Glutamatergic neuron (in vitro differentiated cells): ENCODE data around the gene OGFR. TPM values are rescaled to one million over a fixed set of nuclear protein-coding genes. Genes with fewer than 3 reads are reported as not detected.

Experiments used
- DNase-seq: peaks from one replicate; pipeline ENCODE4 v3.0.0; 2022
- H3K27ac Mint-ChIP-seq: one replicate; pipeline ENCODE4 v1.8.0; 2020; ENCODE audit warnings: mild to moderate bottlenecking, mixed read lengths, inconsistent platforms; ENCODE audit not compliant: unreplicated experiment
- H3K27me3 Mint-ChIP-seq: one replicate; pipeline ENCODE4 v1.8.0; 2020; ENCODE audit warnings: mild to moderate bottlenecking, moderate library complexity, mixed read lengths, inconsistent platforms; ENCODE audit not compliant: unreplicated experiment
- H3K36me3 Mint-ChIP-seq: one replicate; pipeline ENCODE4 v1.8.0; 2020; ENCODE audit warnings: mild to moderate bottlenecking, mixed read lengths, inconsistent platforms; ENCODE audit not compliant: unreplicated experiment
- H3K4me1 Mint-ChIP-seq: one replicate; pipeline ENCODE4 v1.8.0; 2020; ENCODE audit warnings: mild to moderate bottlenecking, low read depth, mixed read lengths, inconsistent platforms; ENCODE audit not compliant: unreplicated experiment
- H3K4me3 Mint-ChIP-seq: one replicate; pipeline ENCODE4 v1.8.0; 2020; ENCODE audit warnings: mild to moderate bottlenecking, mixed read lengths, inconsistent platforms; ENCODE audit not compliant: unreplicated experiment
- H3K9me3 Mint-ChIP-seq: one replicate; pipeline ENCODE4 v1.8.0; 2020; ENCODE audit warnings: mild to moderate bottlenecking, moderate library complexity, mixed read lengths, inconsistent platforms; ENCODE audit not compliant: unreplicated experiment
- total RNA-seq: library from RNA; stranded (reverse); fragmentation: NEBNext Ultra II Directional; extraction: Animal tissue kit (Norgen Biotek cat#: 25700); gene quantifications from one replicate; pipeline ENCODE4 v1.2.1, GENCODE V29; 2021; ENCODE audit not compliant: unreplicated experiment
- TF ChIP-seq, protein P1 (sequence below): fragments of 200-600 bp; sonication (generic); IDR thresholded peaks from one replicate; pipeline ENCODE4 v1.5.0; 2021; ENCODE audit not compliant: partially characterized antibody, unreplicated experiment

The OGFR gene
- total RNA-seq, 1 donor from 2014 or later = 70.5 TPM

DNA sequence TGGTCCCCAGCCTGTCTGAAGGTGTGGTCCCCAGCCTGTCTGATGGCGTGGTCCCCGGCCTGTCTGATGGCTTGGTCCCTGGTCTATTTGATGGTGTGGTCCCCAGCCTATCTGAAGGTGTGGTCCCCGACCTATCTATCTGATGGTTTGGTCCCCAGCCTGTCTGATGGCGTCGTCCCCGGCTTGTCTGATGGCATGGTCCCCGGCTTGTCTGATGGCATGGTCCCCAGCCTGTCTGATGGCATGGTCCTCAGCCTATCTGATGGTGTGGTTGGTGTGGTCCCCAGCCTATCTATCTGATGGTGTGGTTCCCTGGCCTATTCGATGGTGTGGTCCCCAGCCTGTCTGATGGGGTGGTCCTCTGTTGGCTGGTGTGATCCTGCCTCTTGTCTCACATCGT lies 26.6 kb upstream of the OGFR start:
- H3K9me3 Mint-ChIP-seq = peaks cover 17% of the 10 kb centered on the region
- H3K36me3 Mint-ChIP-seq = no peaks in the 10 kb centered on the region
- no peak overlapping the region for H3K27ac Mint-ChIP-seq
- H3K27me3 Mint-ChIP-seq = peaks cover 14% of the 10 kb centered on the region
- no peak for DNase-seq
- H3K4me1 Mint-ChIP-seq = peaks cover 24% of the 10 kb centered on the region
- H3K4me3 Mint-ChIP-seq = no peak overlapping the region
- TF ChIP-seq, protein P1, sequence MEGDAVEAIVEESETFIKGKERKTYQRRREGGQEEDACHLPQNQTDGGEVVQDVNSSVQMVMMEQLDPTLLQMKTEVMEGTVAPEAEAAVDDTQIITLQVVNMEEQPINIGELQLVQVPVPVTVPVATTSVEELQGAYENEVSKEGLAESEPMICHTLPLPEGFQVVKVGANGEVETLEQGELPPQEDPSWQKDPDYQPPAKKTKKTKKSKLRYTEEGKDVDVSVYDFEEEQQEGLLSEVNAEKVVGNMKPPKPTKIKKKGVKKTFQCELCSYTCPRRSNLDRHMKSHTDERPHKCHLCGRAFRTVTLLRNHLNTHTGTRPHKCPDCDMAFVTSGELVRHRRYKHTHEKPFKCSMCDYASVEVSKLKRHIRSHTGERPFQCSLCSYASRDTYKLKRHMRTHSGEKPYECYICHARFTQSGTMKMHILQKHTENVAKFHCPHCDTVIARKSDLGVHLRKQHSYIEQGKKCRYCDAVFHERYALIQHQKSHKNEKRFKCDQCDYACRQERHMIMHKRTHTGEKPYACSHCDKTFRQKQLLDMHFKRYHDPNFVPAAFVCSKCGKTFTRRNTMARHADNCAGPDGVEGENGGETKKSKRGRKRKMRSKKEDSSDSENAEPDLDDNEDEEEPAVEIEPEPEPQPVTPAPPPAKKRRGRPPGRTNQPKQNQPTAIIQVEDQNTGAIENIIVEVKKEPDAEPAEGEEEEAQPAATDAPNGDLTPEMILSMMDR = no peak

DNA sequence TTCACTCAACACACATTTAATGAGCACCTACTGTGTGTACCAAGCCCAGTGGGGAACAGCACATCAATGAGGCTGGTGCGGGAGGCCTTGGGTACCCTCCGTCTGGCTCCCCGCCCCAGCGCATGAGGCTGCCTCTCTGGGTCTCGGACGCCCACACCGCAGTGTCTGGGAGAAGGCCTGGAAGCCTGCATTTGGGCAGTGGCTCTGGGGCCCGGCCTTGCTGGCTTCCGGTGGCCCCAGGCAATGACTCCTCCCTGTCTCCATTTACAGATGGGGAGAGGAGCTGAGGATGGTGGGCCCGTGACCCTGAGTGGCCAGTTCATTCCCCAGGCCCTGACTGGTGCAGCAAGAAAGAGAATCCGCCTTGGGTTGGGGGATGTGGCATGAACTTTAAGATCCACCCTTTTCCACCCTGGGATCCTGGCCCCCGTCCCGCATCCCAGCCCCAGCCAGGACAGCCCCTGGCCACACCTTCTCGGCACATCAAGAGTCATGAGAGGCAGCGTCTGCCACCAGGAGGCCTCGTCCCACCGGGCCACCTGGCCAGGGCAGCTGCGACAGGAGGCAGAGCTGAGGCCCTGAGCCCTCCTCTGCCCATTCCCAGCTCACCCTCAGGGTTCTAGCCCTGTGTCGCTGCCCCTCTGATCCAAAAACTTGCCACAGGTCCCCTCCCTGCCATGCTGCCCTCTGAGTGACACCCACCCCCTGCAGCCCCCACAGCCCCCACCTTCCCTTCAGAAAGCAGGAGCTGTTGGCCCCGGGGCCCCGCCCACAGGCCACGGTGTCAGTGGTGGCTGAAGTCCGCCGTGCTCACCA lies 25.8 kb upstream of the OGFR start:
- H3K9me3 Mint-ChIP-seq = peaks cover 17% of the 10 kb centered on the region
- no peak overlapping the region for H3K27ac Mint-ChIP-seq
- DNase-seq = no peak
- TF ChIP-seq, protein P1 = no peak
- peaks cover 10% of the 10 kb centered on the region for H3K27me3 Mint-ChIP-seq
- H3K4me3 Mint-ChIP-seq = no peak overlapping the region
- H3K4me1 Mint-ChIP-seq = peaks cover 20% of the 10 kb centered on the region
- H3K36me3 Mint-ChIP-seq = no peaks in the 10 kb centered on the region

DNA sequence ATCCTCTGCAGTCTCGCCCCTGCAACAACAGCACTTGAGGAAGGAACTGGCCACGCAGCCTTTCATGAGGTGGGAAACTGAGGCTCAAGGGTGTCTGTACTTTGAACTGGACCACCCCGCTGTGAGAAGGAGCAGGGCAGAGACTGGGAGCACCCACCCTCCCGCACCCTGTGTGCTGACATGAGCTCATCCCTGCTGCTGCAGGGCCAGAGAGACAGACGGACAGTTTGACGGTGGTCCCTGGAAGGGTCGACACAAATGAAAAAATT lies 25.3 kb upstream of the OGFR start:
- peaks cover 16% of the 10 kb centered on the region for H3K4me1 Mint-ChIP-seq
- TF ChIP-seq, protein P1 = no peak
- H3K9me3 Mint-ChIP-seq = peaks cover 15% of the 10 kb centered on the region
- DNase-seq = no peak
- no peak overlapping the region for H3K27ac Mint-ChIP-seq
- no peaks in the 10 kb centered on the region for H3K36me3 Mint-ChIP-seq
- H3K27me3 Mint-ChIP-seq = peaks cover 10% of the 10 kb centered on the region
- H3K4me3 Mint-ChIP-seq = no peak overlapping the region

DNA sequence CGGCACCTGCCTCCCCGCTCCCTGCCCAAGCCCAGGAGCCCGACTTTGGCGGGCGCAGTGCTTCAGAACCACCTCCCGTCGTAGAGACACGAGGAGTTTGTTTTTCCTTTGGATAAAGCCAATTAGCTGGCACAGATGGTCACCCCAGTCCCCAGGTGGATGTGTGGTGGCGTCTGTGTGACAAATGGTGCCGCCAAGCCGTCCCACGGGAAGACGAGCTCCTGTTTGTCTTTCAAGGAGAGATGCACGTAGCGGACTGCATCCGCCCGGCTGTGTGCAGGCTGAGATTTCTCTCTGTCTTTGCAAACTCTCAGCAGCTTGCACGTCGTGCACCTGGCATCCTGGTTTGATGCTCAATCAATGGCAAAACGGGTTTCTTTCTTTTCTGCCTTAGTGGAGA lies 24.4 kb upstream of the OGFR start:
- DNase-seq = peak; percentile 86
- peaks cover 10% of the 10 kb centered on the region for H3K27me3 Mint-ChIP-seq
- H3K4me3 Mint-ChIP-seq = peak overlapping the region; percentile 63
- peak overlapping the region; percentile 92 for H3K27ac Mint-ChIP-seq
- no peaks in the 10 kb centered on the region for H3K36me3 Mint-ChIP-seq
- TF ChIP-seq, protein P1 = no peak
- peaks cover 12% of the 10 kb centered on the region for H3K9me3 Mint-ChIP-seq
- H3K4me1 Mint-ChIP-seq = peaks cover 18% of the 10 kb centered on the region

DNA sequence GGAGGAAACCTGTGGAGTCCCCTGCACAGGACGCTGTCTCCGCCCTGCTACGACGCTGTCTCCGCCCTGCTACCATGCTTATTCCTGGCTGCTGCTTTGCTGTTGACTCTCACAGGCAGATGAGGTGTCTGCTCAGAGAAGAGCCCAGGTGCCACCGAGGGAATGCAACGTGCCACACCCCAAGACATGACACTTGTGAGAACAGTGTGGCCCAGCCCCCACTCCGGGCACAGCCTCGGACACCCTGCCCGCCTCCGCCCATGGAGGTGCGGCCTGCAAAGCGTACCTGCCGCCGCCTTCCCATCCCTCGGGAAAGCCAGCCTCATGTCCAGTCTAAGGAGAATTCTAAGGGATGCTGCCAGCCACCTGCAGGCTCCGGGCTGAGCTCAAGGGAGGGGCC lies 23.9 kb upstream of the OGFR start:
- Mint-ChIP-seq H3K4me1 (peaks cover 17% of the 10 kb centered on the region), H3K27ac (peak overlapping the region; percentile 92), H3K36me3 (no peaks in the 10 kb centered on the region)

More for the DNA sequence above, 23.9 kb upstream of the OGFR start:
- Mint-ChIP-seq H3K4me3 (peak overlapping the region; percentile 63), H3K27me3 (peaks cover 8% of the 10 kb centered on the region), H3K9me3 (peaks cover 12% of the 10 kb centered on the region)
- DNase-seq = no peak
- TF ChIP-seq, protein P1 = no peak
